HEK293T (cell line): ENCODE measurements around the gene RCAN1.
A peak's percentile ranks its signal among the peaks of the same experiment; 100 is the strongest.

Experiments used
- CTCF ChIA-PET: fragments of 350-600 bp; formaldehyde crosslinking; extraction: SDS; loops from one replicate; lab custom pipeline; 2021; ENCODE audit warnings: antibody characterized with exemption, inconsistent platforms; lab: Yijun Ruan, JAX
- POLR2A ChIA-PET: fragments of 350-600 bp; formaldehyde crosslinking; extraction: SDS; loops from one replicate; lab custom pipeline; 2020; ENCODE audit warnings: antibody characterized with exemption, inconsistent platforms; lab: Yijun Ruan, JAX
- DNase-seq: peaks from one replicate; pipeline ENCODE4 v3.0.0; 2012; ENCODE audit warnings: mixed read lengths; ENCODE audit errors: extremely low spot score
- ARNT ChIP-seq: fragments of 450-650 bp; IDR thresholded peaks from 2 replicates; pipeline ENCODE4 v1.6.1; 2017; ENCODE audit warnings: mild to moderate bottlenecking
- BHLHE40 ChIP-seq: fragments of 450-650 bp; IDR thresholded peaks from 2 replicates; pipeline ENCODE4 v1.6.1; 2016; ENCODE audit warnings: mild to moderate bottlenecking, moderate library complexity, borderline replicate concordance
- CTBP1 ChIP-seq: fragments of 450-650 bp; IDR thresholded peaks from 2 replicates; pipeline ENCODE4 v1.6.1; 2016; ENCODE audit warnings: borderline replicate concordance
- ELF4 ChIP-seq: fragments of 450-650 bp; IDR thresholded peaks from 2 replicates; pipeline ENCODE4 v1.6.1; 2017; ENCODE audit warnings: antibody characterized with exemption
- FOXA1 ChIP-seq: fragments of 450-650 bp; IDR thresholded peaks from 2 replicates; pipeline ENCODE4 v1.6.1; 2016; ENCODE audit warnings: mild to moderate bottlenecking
- FOXK2 ChIP-seq: fragments of 450-650 bp; IDR thresholded peaks from 2 replicates; pipeline ENCODE4 v1.6.1; 2016; ENCODE audit warnings: mild to moderate bottlenecking
- FOXM1 ChIP-seq: fragments of 450-650 bp; IDR thresholded peaks from 2 replicates; pipeline ENCODE4 v1.6.1; 2017; ENCODE audit warnings: mild to moderate bottlenecking, borderline replicate concordance
- HDGF ChIP-seq: fragments of 450-650 bp; IDR thresholded peaks from 2 replicates; pipeline ENCODE4 v1.6.1; 2017; ENCODE audit warnings: antibody characterized with exemption, borderline replicate concordance
- L3MBTL2 ChIP-seq: fragments of 450-650 bp; conservative IDR thresholded peaks from 2 replicates; pipeline ENCODE4 v1.6.1; 2016; ENCODE audit warnings: mild to moderate bottlenecking
- LEF1 ChIP-seq: fragments of 450-650 bp; IDR thresholded peaks from 2 replicates; pipeline ENCODE4 v1.6.1; 2017; ENCODE audit warnings: mild to moderate bottlenecking, borderline replicate concordance
- NFRKB ChIP-seq: fragments of 450-650 bp; IDR thresholded peaks from 2 replicates; pipeline ENCODE4 v1.6.1; 2016; ENCODE audit warnings: mild to moderate bottlenecking, moderate library complexity
- PKNOX1 ChIP-seq: fragments of 450-650 bp; IDR thresholded peaks from 2 replicates; pipeline ENCODE4 v1.6.1; 2016
- SP1 ChIP-seq: fragments of 450-650 bp; IDR thresholded peaks from 2 replicates; pipeline ENCODE4 v1.6.1; 2017
- SUZ12 ChIP-seq: fragments of 450-650 bp; IDR thresholded peaks from 2 replicates; pipeline ENCODE4 v1.6.1; 2016; ENCODE audit warnings: mild to moderate bottlenecking
- TARDBP ChIP-seq: fragments of 450-650 bp; IDR thresholded peaks from 2 replicates; pipeline ENCODE4 v1.6.1; 2016
- ZNF384 ChIP-seq: fragments of 450-650 bp; IDR thresholded peaks from 2 replicates; pipeline ENCODE4 v1.6.1; 2016

Gene RCAN1

DNA sequence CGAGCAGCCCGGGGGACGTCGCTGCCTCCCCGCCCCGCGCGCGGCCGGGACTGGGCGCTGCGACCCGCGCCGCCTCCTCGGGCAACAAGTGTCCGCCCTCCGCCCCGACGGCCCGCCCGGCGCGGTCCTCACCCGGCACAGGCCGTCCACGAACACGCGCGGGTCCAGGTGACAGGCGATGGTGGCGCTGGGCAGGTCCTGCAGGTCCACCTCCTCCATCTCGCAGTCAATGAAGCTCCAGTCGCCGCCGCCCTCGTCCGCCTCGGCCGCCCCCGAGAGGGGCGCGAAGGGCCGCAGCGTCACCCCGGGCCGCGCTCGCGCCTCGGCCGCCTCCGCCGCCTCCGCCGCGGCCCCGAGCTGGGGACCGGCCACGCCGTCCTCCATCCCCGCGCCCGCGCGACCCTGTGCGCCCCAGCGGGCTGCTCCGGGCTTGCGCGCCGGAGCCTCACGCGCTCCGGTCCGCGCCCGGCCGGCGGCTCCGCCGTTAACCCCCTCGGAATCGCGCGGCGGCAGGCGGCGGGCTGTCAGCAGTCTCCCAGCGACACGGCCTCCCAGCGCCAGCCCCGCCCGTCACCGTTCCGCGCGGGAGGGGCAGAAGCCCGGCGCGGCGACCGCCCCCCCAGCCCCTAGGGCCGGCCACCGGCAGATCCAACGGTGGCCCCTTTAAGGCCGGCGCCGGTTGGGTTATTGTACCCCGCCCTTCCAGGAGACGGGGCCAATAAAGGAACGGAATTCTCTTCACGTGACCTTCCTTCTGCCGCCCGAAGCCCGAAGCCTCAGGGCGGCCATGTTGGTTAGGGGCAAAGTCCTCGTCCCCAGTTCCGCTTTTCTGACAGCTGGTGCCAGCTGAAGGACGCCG, at the start of gene RCAN1:
Gene RCAN1, minus strand, starts transcription at position 486 of the 859 bp plus-strand sequence. Its CDS starts 102 bp downstream, at position 384.
- ChIA-PET CTCF (no interaction called here), POLR2A (no interaction called here)
- peak; percentile 93 for DNase-seq
- TF ChIP-seq ZNF384 (no peak), ARNT (no peak), FOXK2 (no peak), PKNOX1 (0 out of 2 replicates have a peak, but pooled peaks have one; percentile 21), L3MBTL2 (peak; percentile 69; the same call in 1 of the 2 replicates), ELF4 (peak; percentile 66), FOXM1 (peak; percentile 96)

DNA sequence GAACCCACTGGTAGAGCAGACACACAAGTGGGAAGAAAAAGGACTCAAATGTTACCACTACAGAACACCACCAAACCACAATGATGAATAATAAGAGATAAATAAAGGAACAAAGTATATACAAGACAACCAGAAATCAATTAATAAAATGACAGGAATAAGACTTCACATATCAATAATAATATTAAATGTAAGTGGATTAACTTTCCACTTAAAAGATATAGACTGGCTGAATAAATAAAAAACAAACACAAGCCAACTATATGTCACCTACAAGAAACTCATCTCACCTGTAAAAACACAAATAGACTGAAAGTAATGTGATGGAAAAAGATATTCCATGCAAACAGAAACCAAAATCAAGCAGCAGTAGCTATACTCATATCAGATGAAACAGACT, 46.9 kb upstream of the RCAN1 start:
- CTCF ChIA-PET, result no interaction called here
- TF ChIP-seq SUZ12, result no peak
- TF ChIP-seq PKNOX1, result no peak
- no peak for TF ChIP-seq ZNF384
- TF ChIP-seq LEF1, result no peak
- no peak for TF ChIP-seq L3MBTL2
- TF ChIP-seq ELF4, result no peak
- no peak for TF ChIP-seq ARNT
- no peak for TF ChIP-seq FOXM1
- no peak for TF ChIP-seq NFRKB
- no peak for TF ChIP-seq SP1
- TF ChIP-seq FOXA1, result no peak
- POLR2A ChIA-PET, result no interaction called here
- no peak for DNase-seq

DNA sequence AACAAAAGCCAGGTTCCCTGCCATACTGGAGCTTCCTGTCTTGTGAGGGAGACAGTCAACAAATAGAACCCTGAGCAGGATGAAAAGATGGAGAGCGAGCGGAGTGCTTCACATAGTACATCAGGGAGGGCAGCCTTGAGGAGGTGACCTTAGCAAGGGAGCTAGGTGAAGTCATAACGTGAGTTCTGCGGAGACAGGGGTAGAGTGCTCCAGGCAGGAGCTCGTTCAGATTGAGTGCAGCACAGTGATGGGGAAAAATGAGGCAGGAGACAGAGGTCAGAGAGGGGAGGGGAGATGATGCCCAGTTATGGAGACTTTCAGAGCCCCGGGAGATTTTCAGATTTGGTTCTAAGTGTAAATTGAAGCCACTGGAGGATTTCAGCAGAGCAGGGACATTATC, 38.6 kb upstream of the RCAN1 start:
- POLR2A ChIA-PET, result no interaction called here
- CTCF ChIA-PET, result no interaction called here
- TF ChIP-seq ELF4 (no peak), LEF1 (no peak), SP1 (no peak), HDGF (no peak), NFRKB (no peak), TARDBP (no peak), ZNF384 (no peak), L3MBTL2 (no peak), PKNOX1 (no peak), FOXK2 (no peak), FOXA1 (no peak), SUZ12 (no peak), BHLHE40 (no peak), FOXM1 (no peak), CTBP1 (no peak), ARNT (no peak)
- no peak for DNase-seq

DNA sequence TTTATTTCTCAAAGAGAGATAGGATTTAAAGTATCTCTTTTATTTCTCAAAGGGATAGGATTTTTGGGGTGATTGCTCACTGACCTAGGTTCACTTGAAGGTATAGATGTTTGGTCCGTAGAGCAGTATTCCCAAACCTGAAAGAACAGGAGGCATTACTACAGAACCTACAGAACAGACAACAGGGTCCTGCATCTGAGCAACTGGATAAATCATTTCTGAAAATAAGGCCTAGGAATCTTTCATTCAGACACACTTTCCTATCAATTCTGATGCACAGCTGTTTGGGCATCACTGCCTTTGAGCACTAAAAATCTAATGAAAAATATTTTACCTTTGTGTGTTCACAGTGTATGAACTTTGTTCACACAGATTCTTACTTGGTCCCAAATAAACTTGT, 36.7 kb upstream of the RCAN1 start:
- ChIA-PET POLR2A (no interaction called here), CTCF (no interaction called here)
- DNase-seq, result no peak
- TF ChIP-seq HDGF (no peak), CTBP1 (no peak), FOXM1 (no peak), NFRKB (no peak), SP1 (no peak), BHLHE40 (no peak), FOXA1 (no peak), LEF1 (no peak), ZNF384 (no peak), TARDBP (no peak), SUZ12 (no peak), L3MBTL2 (no peak), FOXK2 (no peak), ELF4 (no peak), ARNT (no peak), PKNOX1 (no peak)

GRCh38 chr21:34650861-34651431, 36.0 kb upstream of the RCAN1 start:
- CTCF ChIA-PET, result no interaction called here
- TF ChIP-seq ARNT, result no peak
- TF ChIP-seq BHLHE40, result no peak
- TF ChIP-seq FOXM1, result no peak
- POLR2A ChIA-PET, result no interaction called here
- no peak for DNase-seq

DNA sequence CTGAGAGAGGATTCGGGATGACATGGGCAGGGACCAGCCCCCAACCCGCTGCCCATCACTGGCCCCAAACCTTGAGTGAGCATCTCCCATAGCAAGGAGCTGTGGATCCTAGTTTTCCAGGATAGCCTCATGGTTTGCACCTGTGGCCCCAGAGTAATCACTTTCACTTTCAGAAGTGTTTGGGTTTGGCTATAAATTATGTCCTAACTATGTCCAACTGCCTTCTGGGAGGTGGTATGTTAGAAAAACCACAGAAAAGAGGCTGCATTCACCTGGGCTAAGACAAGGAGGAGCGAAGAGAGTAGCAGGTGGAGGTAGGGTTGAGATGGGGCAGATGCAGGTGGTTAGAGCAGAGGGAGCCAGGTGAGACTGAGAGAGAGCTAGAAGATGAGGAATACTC, 34.5 kb upstream of the RCAN1 start:
- ChIA-PET POLR2A (no interaction called here), CTCF (no interaction called here)
- no peak for DNase-seq
- no peak for TF ChIP-seq FOXM1
- no peak for TF ChIP-seq HDGF
- TF ChIP-seq BHLHE40, result no peak
- no peak for TF ChIP-seq ARNT
- no peak for TF ChIP-seq NFRKB
